A549 treated with DMSO at 1 μM for 4 hours (cell line): Measurements from ENCODE around the gene PPP1R9B. TPM values are rescaled to one million over a fixed set of nuclear protein-coding genes. Genes with fewer than 3 reads are reported as not detected.

Source experiments
- total RNA-seq: library from RNA; stranded (reverse); fragments of 200-300 nt; extraction: Qiagen RNA extraction; gene quantifications from 5 replicates; pipeline ENCODE4 v1.2.3, GENCODE V29; 2022; ENCODE audit warnings: low read depth

The PPP1R9B gene, protein sequence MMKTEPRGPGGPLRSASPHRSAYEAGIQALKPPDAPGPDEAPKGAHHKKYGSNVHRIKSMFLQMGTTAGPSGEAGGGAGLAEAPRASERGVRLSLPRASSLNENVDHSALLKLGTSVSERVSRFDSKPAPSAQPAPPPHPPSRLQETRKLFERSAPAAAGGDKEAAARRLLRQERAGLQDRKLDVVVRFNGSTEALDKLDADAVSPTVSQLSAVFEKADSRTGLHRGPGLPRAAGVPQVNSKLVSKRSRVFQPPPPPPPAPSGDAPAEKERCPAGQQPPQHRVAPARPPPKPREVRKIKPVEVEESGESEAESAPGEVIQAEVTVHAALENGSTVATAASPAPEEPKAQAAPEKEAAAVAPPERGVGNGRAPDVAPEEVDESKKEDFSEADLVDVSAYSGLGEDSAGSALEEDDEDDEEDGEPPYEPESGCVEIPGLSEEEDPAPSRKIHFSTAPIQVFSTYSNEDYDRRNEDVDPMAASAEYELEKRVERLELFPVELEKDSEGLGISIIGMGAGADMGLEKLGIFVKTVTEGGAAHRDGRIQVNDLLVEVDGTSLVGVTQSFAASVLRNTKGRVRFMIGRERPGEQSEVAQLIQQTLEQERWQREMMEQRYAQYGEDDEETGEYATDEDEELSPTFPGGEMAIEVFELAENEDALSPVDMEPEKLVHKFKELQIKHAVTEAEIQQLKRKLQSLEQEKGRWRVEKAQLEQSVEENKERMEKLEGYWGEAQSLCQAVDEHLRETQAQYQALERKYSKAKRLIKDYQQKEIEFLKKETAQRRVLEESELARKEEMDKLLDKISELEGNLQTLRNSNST
- total RNA-seq = 45.7 to 65.4 TPM (median 59.4 TPM) in 5 replicates

GRCh38 chr17:50150354-50151040 is at the start of gene PPP1R9B:
TSS of gene PPP1R9B (minus strand) at chr17:50150677. CDS start at chr17:50150513, 164 bp downstream.

DNA sequence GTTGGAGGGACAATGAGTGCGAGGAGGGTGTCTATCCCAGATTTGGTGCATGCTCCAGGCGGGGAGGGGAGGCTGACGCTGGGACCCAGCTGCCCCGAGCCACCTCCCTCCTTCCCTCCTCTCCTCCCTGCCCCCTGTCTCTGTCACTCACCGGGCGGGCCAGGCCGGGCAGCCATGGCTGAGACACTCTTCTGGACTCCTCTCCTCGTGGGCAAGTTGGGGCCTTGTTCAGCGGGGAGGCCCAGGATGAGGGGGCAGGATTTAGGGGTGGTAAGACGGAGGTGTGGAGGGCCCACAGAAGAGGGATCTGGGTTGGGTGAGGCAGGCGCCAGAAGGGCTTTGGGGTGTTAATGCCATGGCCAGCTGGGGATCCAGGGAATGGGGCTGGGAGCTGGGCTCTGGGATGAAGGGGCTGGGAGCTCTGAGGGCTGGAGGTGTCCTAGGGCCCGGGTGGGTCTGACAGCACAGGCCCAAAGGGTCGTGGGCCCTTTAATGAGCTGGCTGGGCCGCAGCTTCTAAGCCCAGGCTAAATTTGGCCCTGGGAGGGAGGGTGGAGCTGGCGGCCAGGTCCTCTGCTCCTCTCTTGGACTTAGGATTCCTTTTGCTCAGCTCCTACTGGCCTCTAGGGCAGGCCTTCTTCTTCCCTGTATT is 15.5 kb upstream of the PPP1R9B start, which contains the start of gene SGCA:
Gene SGCA, plus strand, starts transcription at position 139 of the 651 bp plus-strand sequence. Its CDS starts 36 bp downstream, at position 175.

DNA sequence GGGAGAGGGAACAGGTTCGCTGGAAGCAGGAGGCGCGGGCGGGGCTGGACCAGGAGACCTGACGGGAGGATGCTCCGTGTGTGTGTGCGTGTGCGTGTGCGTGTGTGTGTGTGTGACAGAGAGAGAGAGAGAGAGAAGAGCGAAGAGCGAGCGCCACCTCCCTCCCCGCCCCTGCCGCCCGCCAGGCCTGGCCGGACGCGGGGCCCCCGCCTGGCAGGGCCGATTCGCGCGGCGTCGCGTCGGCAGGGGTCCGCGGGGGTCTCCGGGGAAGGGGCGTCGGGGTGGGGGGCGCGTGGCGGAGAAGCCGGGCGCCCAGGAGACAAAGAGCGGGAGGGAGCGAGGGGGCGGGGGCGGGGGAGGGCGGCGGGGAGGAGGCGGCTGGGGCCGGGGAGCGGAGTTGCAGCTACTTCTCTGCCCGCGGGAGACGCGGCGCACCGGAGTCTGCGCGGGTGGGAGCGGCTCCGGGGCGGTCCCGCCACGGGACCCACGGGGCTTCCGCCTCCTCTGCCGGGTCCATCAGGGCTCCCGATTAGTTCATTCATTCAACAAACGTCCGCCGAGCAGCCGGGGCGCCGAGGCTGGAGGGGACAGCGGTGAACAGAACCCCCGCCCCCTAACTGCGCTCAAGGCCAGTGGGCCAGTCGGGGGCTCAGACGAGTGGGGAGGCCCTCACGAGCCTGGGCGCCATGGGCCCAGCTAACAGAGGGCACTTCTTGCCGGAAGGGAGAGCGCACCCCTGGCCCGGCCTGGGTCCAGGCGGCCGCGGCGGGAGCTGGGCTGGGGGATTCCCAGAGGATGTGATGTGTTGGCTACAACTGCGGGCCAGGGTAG is 20.5 kb downstream of the PPP1R9B start, which contains the start of gene SAMD14:
Gene SAMD14, minus strand, starts transcription at position 433 of the 831 bp plus-strand sequence. CDS start 5,201 bp downstream, outside the sequence.

GRCh38 chr17:50094753-50095619 is 55.5 kb downstream of the PPP1R9B start, which contains the start of gene PDK2:
TSS of gene PDK2 (plus strand) at chr17:50095351. CDS start at chr17:50095436, 85 bp downstream.

Other genes starting within 250 kb of the PPP1R9B start
- gene DLX4, start 181.5 kb downstream of the PPP1R9B start, total RNA-seq = 2.4 to 3.3 TPM (median 3.0 TPM) in 5 replicates
- gene DLX3, start 155.5 kb downstream of the PPP1R9B start, total RNA-seq = 0.08 to 0.28 TPM (median 0.14 TPM) in 5 replicates
- gene ITGA3, start 94.6 kb downstream of the PPP1R9B start, total RNA-seq = 429 to 478 TPM (median 448 TPM) in 5 replicates
- 18.8 to 21.6 TPM (median 19.0 TPM) in 5 replicates for gene PDK2, start 55.3 kb downstream of the PPP1R9B start, total RNA-seq
- 0.24 to 0.51 TPM (median 0.38 TPM) in 5 replicates for gene SAMD14, start 20.5 kb downstream of the PPP1R9B start, total RNA-seq
- 1.5 to 2.7 TPM (median 1.8 TPM) in 5 replicates for gene SGCA, start 15.3 kb upstream of the PPP1R9B start, total RNA-seq
- 8.5 to 11.9 TPM (median 9.5 TPM) in 5 replicates for gene COL1A1, start 51.0 kb upstream of the PPP1R9B start, total RNA-seq
- gene TMEM92, start 123.8 kb upstream of the PPP1R9B start, total RNA-seq = 22.2 to 30.1 TPM (median 26.9 TPM) in 5 replicates
- gene XYLT2, start 195.4 kb upstream of the PPP1R9B start, total RNA-seq = 18.5 to 26.0 TPM (median 21.9 TPM) in 5 replicates
- 138 to 166 TPM (median 143 TPM) in 5 replicates for gene MRPL27, start 222.5 kb upstream of the PPP1R9B start, total RNA-seq
- gene EME1, start 222.6 kb upstream of the PPP1R9B start, total RNA-seq = 15.2 to 17.4 TPM (median 16.0 TPM) in 5 replicates
- 237 to 256 TPM (median 243 TPM) in 5 replicates for gene LRRC59, start 246.8 kb upstream of the PPP1R9B start, total RNA-seq